ENCODE data around the gene NDUFB8. TPM values are rescaled to one million over a fixed set of nuclear protein-coding genes. Genes with fewer than 3 reads are reported as not detected.

The NDUFB8 gene
- total and polyA plus RNA-seq, 3 donors from 2014 or later = 141 to 219 (median 150) TPM

DNA sequence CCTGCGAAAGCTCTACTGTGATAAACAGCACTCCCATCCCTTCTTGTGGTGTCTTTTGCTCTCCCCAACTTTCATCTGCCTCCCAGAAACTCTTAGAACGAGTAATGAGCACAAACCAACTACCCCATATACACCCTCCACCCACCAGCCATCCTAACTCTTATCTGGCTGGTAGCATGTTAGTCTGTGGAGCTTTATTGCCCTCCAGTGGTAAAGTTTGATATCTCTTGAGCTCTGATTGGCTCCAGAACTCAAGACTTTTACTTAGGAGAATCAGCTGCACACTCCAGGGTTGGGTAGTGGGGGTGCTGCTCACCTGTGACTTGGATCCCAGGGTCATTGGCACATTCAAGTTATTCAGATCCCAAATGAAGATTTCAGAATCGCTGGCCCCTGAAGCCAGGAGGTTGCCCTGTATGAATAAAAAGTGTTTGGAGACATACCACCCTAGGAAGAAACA, 20.9 kb downstream of the NDUFB8 start:
- no peaks in the 10 kb centered on the region for H3K36me3 ChIP-seq (ENCODE audit: low read depth, missing control alignments)
- intact Hi-C loops (cut with DNase I; ENCODE audit: low total_unique reads) = no loop called here
- 65 to 76% methylated on average over 3 of the region's 3 CpGs for WGBS, 2 donors

GRCh38 chr10:100508266-100508665, 21.4 kb downstream of the NDUFB8 start:
- WGBS, 2 donors = 70 to 85% methylated on average over 1 of the region's 1 CpG
- no peaks in the 10 kb centered on the region for H3K9me3 ChIP-seq
- no peaks in the 10 kb centered on the region for H3K27me3 ChIP-seq
- DNase-seq = no peak
- intact Hi-C loops (cut with DNase I; ENCODE audit: low total_unique reads) = no loop called here
- H3K36me3 ChIP-seq (ENCODE audit: low read depth, missing control alignments) = no peaks in the 10 kb centered on the region
- TF ChIP-seq CTCF (IDR thresholded peaks at IDR 0.05) = no peak
- TF ChIP-seq POLR2A (IDR thresholded peaks at IDR 0.05) = no peak
- H3K4me3 ChIP-seq = no peak overlapping the region
- no peaks in the 10 kb centered on the region for H3K4me1 ChIP-seq
- no peak overlapping the region for H3K27ac ChIP-seq

More for the DNA sequence above, 20.9 kb downstream of the NDUFB8 start:
- Histone ChIP-seq H3K4me3 (no peak overlapping the region), H3K9me3 (no peaks in the 10 kb centered on the region), H3K27ac (no peak overlapping the region), H3K27me3 (no peaks in the 10 kb centered on the region), H3K4me1 (no peaks in the 10 kb centered on the region)
- TF ChIP-seq CTCF (IDR thresholded peaks at IDR 0.05) = peak in 2 of 3 experiments; percentile 23 to 30
- TF ChIP-seq POLR2A (IDR thresholded peaks at IDR 0.05) = no peak
- DNase-seq = peak; percentile 18

DNA sequence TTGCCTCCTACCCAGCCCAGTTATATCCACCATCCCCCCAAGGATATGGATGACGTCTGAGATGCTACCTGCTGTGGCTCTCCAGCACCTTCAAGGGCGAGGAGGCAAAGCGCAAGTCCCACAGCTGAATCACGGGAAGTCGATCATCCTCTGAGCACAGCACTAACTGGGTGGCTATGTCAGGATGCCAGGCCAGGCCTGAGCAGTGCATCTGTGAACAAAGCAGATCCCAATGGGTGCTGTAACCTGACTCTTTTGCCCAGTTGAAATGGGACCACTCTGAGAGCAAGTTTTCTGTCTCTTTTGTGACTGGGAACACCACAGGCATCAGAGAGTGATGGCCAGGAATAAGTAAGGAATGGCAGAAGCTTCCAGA, 22.3 kb downstream of the NDUFB8 start:
- H3K27me3 ChIP-seq = no peaks in the 10 kb centered on the region
- WGBS, 2 donors = 86 to 94% methylated on average over 5 of the region's 5 CpGs
- no peak overlapping the region for H3K4me3 ChIP-seq
- TF ChIP-seq POLR2A (IDR thresholded peaks at IDR 0.05) (no peak), CTCF (IDR thresholded peaks at IDR 0.05) (no peak)
- no peaks in the 10 kb centered on the region for H3K36me3 ChIP-seq (ENCODE audit: low read depth, missing control alignments)
- no peak overlapping the region for H3K27ac ChIP-seq
- no peak for DNase-seq
- intact Hi-C loops (cut with DNase I; ENCODE audit: low total_unique reads) = no loop called here
- no peaks in the 10 kb centered on the region for H3K4me1 ChIP-seq
- no peaks in the 10 kb centered on the region for H3K9me3 ChIP-seq

- intact Hi-C loops (cut with DNase I; ENCODE audit: low total_unique reads) = no loop called here
- TF ChIP-seq POLR2A (IDR thresholded peaks at IDR 0.05) = no peak
- no peak for TF ChIP-seq CTCF (IDR thresholded peaks at IDR 0.05)
- H3K27me3 ChIP-seq = no peaks in the 10 kb centered on the region
- H3K4me3 ChIP-seq = no peak overlapping the region
- no peak for DNase-seq
- H3K9me3 ChIP-seq = no peaks in the 10 kb centered on the region
- no peaks in the 10 kb centered on the region for H3K4me1 ChIP-seq
- no peaks in the 10 kb centered on the region for H3K36me3 ChIP-seq (ENCODE audit: low read depth, missing control alignments)
- H3K27ac ChIP-seq = no peak overlapping the region
- 88 to 99% methylated on average over 5 of the region's 5 CpGs for WGBS, 2 donors
These were observed 22.9 kb downstream of the NDUFB8 start for GRCh38 chr10:100506596-100507356.

GRCh38 chr10:100505164-100505563, 24.5 kb downstream of the NDUFB8 start:
- no peak overlapping the region for H3K4me3 ChIP-seq
- no peaks in the 10 kb centered on the region for H3K36me3 ChIP-seq (ENCODE audit: low read depth, missing control alignments)
- no peak for DNase-seq
- H3K4me1 ChIP-seq = no peaks in the 10 kb centered on the region
- H3K9me3 ChIP-seq = no peaks in the 10 kb centered on the region
- no peak overlapping the region for H3K27ac ChIP-seq
- intact Hi-C loops (cut with DNase I; ENCODE audit: low total_unique reads) = no loop called here
- no peak for TF ChIP-seq CTCF (IDR thresholded peaks at IDR 0.05)
- TF ChIP-seq POLR2A (IDR thresholded peaks at IDR 0.05) = no peak
- H3K27me3 ChIP-seq = no peaks in the 10 kb centered on the region
- WGBS, 2 donors = 91 to 93% methylated on average over 2 of the region's 2 CpGs
